Trophoblast cell (in vitro differentiated cells and primary cell): ENCODE results near the gene NR1I3.

Experiments
- DNase-seq, 2 donors: peaks; one replicate each; pipeline ENCODE4 v3.0.0-alpha.2; 2016
- H2AFZ ChIP-seq: 2 replicates; pipeline ENCODE4 v1.6.1; 2013; ENCODE audit warnings: low read length, moderate library complexity, mild to moderate bottlenecking; ENCODE audit not compliant: insufficient read depth, poor library complexity
- H2AK5ac ChIP-seq: 2 replicates; pipeline ENCODE4 v1.6.1; 2013; ENCODE audit warnings: mild to moderate bottlenecking, low read length
- H2BK120ac ChIP-seq: 2 replicates; pipeline ENCODE4 v1.6.1; 2013; ENCODE audit warnings: low read length, mild to moderate bottlenecking, moderate library complexity; ENCODE audit not compliant: insufficient read depth, poor library complexity
- H2BK12ac ChIP-seq: 2 replicates; pipeline ENCODE4 v1.6.1; 2013; ENCODE audit warnings: mild to moderate bottlenecking, low read length, moderate library complexity
- H2BK5ac ChIP-seq: 2 replicates; pipeline ENCODE4 v1.6.1; 2013; ENCODE audit warnings: low read length, low read depth, moderate library complexity, mild to moderate bottlenecking; ENCODE audit not compliant: poor library complexity
- H3K14ac ChIP-seq: 2 replicates; pipeline ENCODE4 v1.6.1; 2013; ENCODE audit warnings: mild to moderate bottlenecking, low read length
- H3K18ac ChIP-seq: 2 replicates; pipeline ENCODE4 v1.6.1; 2013; ENCODE audit warnings: mild to moderate bottlenecking, low read length
- H3K23ac ChIP-seq: 2 replicates; pipeline ENCODE4 v1.6.1; 2013; ENCODE audit warnings: low read length
- H3K27ac ChIP-seq: 2 replicates; pipeline ENCODE4 v1.5.1; 2013; ENCODE audit warnings: low read depth, mild to moderate bottlenecking, inconsistent platforms, low read length, moderate library complexity
- H3K27me3 ChIP-seq: 2 replicates; pipeline ENCODE4 v1.6.1; 2013; ENCODE audit warnings: inconsistent platforms, mild to moderate bottlenecking, low read length, moderate library complexity; ENCODE audit not compliant: insufficient read depth
- H3K36me3 ChIP-seq, 2 experiments: 1 replicate in 1 of 2; 2 replicates in 1 of 2; pipeline ENCODE4 v1.6.1; 2013; ENCODE audit warnings: low read length in 2 of 2, mild to moderate bottlenecking in 2 of 2, moderate library complexity in 1 of 2; ENCODE audit not compliant: insufficient read depth in 2 of 2, control insufficient read depth in 1 of 2
- H3K4ac ChIP-seq: 2 replicates; pipeline ENCODE4 v1.6.1; 2013; ENCODE audit warnings: low read depth, mild to moderate bottlenecking, low read length, moderate library complexity
- H3K4me1 ChIP-seq, 2 experiments: 1 replicate in 1 of 2; 2 replicates in 1 of 2; pipeline ENCODE4 v1.6.1; 2013; ENCODE audit warnings: low read length in 2 of 2, mild to moderate bottlenecking in 2 of 2, moderate library complexity in 1 of 2; ENCODE audit not compliant: insufficient read depth in 2 of 2, control insufficient read depth in 1 of 2
- H3K4me2 ChIP-seq: 2 replicates; pipeline ENCODE4 v1.6.1; 2013; ENCODE audit warnings: inconsistent platforms, mild to moderate bottlenecking, low read length, moderate library complexity
- H3K4me3 ChIP-seq: 2 replicates; pipeline ENCODE4 v1.5.1; 2013; ENCODE audit warnings: mild to moderate bottlenecking, low read depth, low read length, inconsistent platforms
- H3K79me1 ChIP-seq: one replicate; pipeline ENCODE4 v1.6.1; 2013; ENCODE audit warnings: low read length
- H3K79me2 ChIP-seq: 2 replicates; pipeline ENCODE4 v1.6.1; 2013; ENCODE audit warnings: low read length, mild to moderate bottlenecking; ENCODE audit not compliant: control insufficient read depth, insufficient read depth, poor library complexity
- H3K9ac ChIP-seq: 2 replicates; pipeline ENCODE4 v1.6.1; 2013; ENCODE audit warnings: mild to moderate bottlenecking, low read length
- H3K9me3 ChIP-seq: 2 replicates; pipeline ENCODE4 v1.6.1; 2013; ENCODE audit warnings: low read depth, mild to moderate bottlenecking, control low read depth, inconsistent platforms, low read length; ENCODE audit not compliant: insufficient read depth
- H4K12ac ChIP-seq: 2 replicates; pipeline ENCODE4 v1.6.1; 2013; ENCODE audit warnings: low read depth, mild to moderate bottlenecking, low read length, moderate library complexity
- H4K8ac ChIP-seq: 2 replicates; pipeline ENCODE4 v1.6.1; 2013; ENCODE audit warnings: low read depth, mild to moderate bottlenecking, low read length, moderate library complexity
- H4K91ac ChIP-seq: one replicate; pipeline ENCODE4 v1.6.1; 2013; ENCODE audit warnings: low read depth, mild to moderate bottlenecking, low read length, moderate library complexity
- WGBS: extraction: QIAGEN DNeasy Blood & Tissue Kit; methylation state at CpG from one replicate; pipeline ENCODE4 v1.1.7; 2013; ENCODE audit warnings: missing lambda C conversion rate; ENCODE audit not compliant: insufficient read length, insufficient coverage; ENCODE audit errors: extremely low coverage; 5-methylcytosine and 5-hydroxymethylcytosine counted together

NR1I3 gene

DNA sequence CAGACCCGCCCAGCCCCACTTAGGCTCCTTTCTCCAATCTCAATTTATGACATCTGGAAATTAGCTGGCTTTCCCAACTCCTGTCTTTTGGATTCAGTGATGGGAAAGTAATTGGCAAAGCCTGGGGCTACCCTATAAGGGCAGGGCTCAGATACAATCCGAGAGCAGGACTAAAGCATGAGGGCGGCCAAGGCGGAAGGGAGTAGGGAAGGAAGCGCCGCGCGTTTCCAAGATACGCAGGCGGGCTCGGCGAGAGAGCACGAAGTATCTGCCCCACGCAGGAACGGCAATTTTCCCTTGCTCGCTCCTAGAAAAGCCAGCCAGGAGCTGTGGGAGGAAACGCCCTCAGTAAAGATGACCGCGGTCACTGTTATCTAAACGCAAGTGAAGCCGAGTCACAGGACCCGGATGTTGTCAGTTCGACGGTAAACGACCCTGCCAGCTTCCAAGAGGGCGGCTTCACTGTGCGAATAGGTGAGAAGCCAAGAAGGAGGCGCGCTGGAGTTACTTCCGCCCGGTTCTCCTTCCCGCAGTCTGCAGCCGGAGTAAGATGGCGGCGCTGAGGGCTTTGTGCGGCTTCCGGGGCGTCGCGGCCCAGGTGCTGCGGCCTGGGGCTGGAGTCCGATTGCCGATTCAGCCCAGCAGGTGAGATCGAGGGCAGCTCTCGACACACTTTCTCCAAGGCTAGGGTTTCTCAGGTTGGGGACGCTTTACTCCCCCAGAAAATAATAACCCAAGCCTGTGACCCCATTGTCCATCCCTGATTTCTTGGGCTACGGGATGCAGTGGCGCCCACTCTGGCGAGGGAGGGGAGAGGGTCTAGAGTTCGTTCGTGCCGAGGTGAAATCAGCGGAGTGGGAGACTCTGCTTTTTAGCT, 35.9 kb downstream of the NR1I3 start, which contains the start of gene NDUFS2:
Gene NDUFS2 (plus strand): TSS at position 532 of the 877 bp plus-strand sequence. CDS start 19 bp downstream, at position 551.
- Histone ChIP-seq H3K36me3 (peaks cover 8 to 9% of the 10 kb centered on the region in 2 experiments), H3K4me2 (peak within 1 kb of the TSS; percentile 79), H2AK5ac (peak within 1 kb of the TSS; percentile 30), H3K4ac (peak within 1 kb of the TSS; percentile 53), H3K79me1 (peaks cover 14% of the 10 kb centered on the region), H3K4me1 (peaks cover 27 to 31% of the 10 kb centered on the region in 2 experiments), H4K8ac (peak within 1 kb of the TSS; percentile 97), H2BK12ac (peak within 1 kb of the TSS; percentile 7), H3K27me3 (no peaks in the 10 kb centered on the region), H3K14ac (peak within 1 kb of the TSS; percentile 90), H3K9me3 (no peaks in the 10 kb centered on the region), H4K12ac (peak within 1 kb of the TSS; percentile 96), H3K18ac (peak within 1 kb of the TSS; percentile 90), H2BK5ac (peak within 1 kb of the TSS; percentile 80), H3K79me2 (peaks cover 6% of the 10 kb centered on the region), H3K9ac (peak within 1 kb of the TSS; percentile 94), H3K27ac (peak within 1 kb of the TSS; percentile 56), H2AFZ (peak within 1 kb of the TSS; percentile 73), H2BK120ac (peak within 1 kb of the TSS; percentile 89), H3K23ac (no peak within 1 kb of the TSS), H4K91ac (peak within 1 kb of the TSS; percentile 89), H3K4me3 (peak within 1 kb of the TSS; percentile 75)
- peak; percentile 100 for DNase-seq
- no CpG with 5 or more reads among the region's 53 CpGs for WGBS

DNA sequence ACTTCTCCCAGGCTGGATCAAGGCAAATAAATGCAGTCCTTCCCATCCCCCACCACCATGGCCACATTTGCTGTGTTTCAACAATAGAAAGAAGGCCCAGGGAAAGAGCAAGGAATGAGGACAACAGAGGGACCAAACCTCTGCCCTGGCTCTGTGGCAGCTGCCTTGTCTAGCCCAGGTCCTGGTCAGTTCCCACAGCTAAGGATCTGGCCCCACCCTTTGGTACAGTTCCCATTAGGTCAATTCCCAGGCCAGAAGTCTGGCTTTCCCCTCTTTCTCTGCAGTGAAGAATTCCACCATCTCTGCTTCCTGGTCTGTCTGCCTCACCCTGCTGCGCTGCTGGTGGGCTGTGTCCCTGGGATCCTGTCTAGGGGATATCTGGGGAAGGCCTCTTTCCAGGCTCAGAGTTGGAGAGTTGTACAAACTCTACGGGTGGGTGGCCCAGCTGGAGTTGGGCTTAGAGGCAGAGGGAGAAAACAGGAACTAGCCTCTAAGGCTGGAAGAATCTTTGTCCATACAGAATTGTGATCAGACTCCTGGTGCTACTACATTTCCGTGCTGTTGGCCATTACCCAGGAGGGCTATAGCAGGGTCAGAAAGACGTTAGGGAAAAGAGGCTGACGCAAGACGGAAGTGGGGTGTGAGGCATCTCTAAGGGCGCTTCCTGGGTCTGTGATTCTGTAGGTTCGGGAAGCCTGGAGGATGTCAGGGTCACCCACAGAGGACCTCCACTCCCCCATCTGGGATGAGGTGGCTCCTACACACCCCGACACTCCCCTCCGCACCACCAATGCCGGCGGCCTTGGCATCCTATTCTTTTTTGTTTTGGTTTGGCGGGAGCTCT, 36.8 kb downstream of the NR1I3 start:
- Histone ChIP-seq H3K9me3 (no peaks in the 10 kb centered on the region), H3K27me3 (no peaks in the 10 kb centered on the region), H3K4me3 (no peak overlapping the region), H2BK120ac (peak overlapping the region; percentile 16), H3K36me3 (peaks cover 2 to 4% of the 10 kb centered on the region in 2 experiments), H3K79me1 (peaks cover 14% of the 10 kb centered on the region), H2BK12ac (peak overlapping the region; percentile 19), H2AFZ (peak overlapping the region; percentile 64), H3K14ac (peak overlapping the region; percentile 15), H3K4me1 (peaks cover 27 to 31% of the 10 kb centered on the region in 2 experiments), H3K23ac (no peak overlapping the region), H3K79me2 (peaks cover 6% of the 10 kb centered on the region), H3K18ac (peak overlapping the region; percentile 15), H3K4ac (peak overlapping the region; percentile 13), H4K91ac (peak overlapping the region; percentile 80), H3K9ac (no peak overlapping the region), H2AK5ac (peak overlapping the region; percentile 14), H4K8ac (peak overlapping the region; percentile 97), H2BK5ac (peak overlapping the region; percentile 13), H3K4me2 (peak overlapping the region; percentile 55), H3K27ac (no peak overlapping the region), H4K12ac (peak overlapping the region; percentile 37)
- WGBS, result no CpG with 5 or more reads among the region's 13 CpGs
- DNase-seq, result no peak

DNA sequence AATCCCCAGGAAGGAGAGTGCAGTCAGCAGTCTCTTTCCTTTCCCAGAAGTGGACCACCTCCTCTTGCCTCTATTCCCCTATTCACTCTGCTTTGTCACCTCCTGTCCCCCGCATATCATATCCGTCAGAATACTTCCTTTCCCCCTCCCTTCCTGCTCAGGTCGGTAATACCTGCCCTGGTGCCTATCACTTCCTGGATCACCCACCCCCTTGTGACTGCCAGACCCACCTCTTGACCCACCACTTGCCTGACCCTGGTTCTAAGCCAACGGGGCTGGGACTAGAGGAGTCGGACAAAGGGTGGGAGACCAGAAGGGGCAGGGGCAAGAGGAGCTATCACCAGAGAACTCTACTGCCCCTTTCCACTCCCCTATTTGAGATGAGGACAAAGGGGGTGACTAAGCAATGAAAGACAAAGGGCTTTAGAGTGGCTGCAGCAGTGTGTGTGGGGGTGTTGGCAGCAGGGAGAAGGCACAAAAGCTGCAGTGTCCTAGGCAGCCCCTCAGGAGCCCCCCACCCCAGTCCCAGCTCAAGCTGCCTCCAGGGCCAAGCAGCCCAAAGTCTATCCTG, 37.5 kb downstream of the NR1I3 start:
- H2AFZ ChIP-seq, result peak overlapping the region; percentile 32
- no peak for DNase-seq
- H3K79me2 ChIP-seq, result peaks cover 6% of the 10 kb centered on the region
- no peak overlapping the region for H3K4me2 ChIP-seq
- H2BK5ac ChIP-seq, result no peak overlapping the region
- H3K27ac ChIP-seq, result no peak overlapping the region
- no peak overlapping the region for H2BK12ac ChIP-seq
- H3K9me3 ChIP-seq, result no peaks in the 10 kb centered on the region
- H2BK120ac ChIP-seq, result peak overlapping the region; percentile 6
- H3K4me1 ChIP-seq, result peaks cover 27 to 31% of the 10 kb centered on the region in 2 experiments
- H3K27me3 ChIP-seq, result no peaks in the 10 kb centered on the region
- no peak overlapping the region for H3K18ac ChIP-seq
- H4K8ac ChIP-seq, result peak overlapping the region; percentile 97
- H4K12ac ChIP-seq, result peak overlapping the region; percentile 37
- H2AK5ac ChIP-seq, result no peak overlapping the region
- H3K9ac ChIP-seq, result no peak overlapping the region
- WGBS, result no CpG with 5 or more reads among the region's 5 CpGs
- H4K91ac ChIP-seq, result peak overlapping the region; percentile 80
- H3K79me1 ChIP-seq, result peaks cover 14% of the 10 kb centered on the region
- H3K23ac ChIP-seq, result no peak overlapping the region
- no peak overlapping the region for H3K4ac ChIP-seq
- H3K4me3 ChIP-seq, result no peak overlapping the region
- H3K14ac ChIP-seq, result no peak overlapping the region
- peaks cover 2 to 4% of the 10 kb centered on the region in 2 experiments for H3K36me3 ChIP-seq
